Stimulated activated CD8-positive, alpha-beta memory T cell treated with anti-CD3 and anti-CD28 coated beads, Interleukin-7, amount 100 ng/mL, for 48 hours (primary cell): Measurements from ENCODE around the gene ANKRD6.
"Not testable (repeated sequence)": the region's sequence is repeated elsewhere in the genome, so short reads cannot be mapped to it uniquely, and the experiment has no call there.

Source experiments
- DNase-seq, 2 donors: peaks; one replicate each; pipeline ENCODE4 v3.0.0-alpha.2; 2020; ENCODE audit warnings: low read depth in 1 of 2; ENCODE audit errors: extremely low read depth in 1 of 2

The ANKRD6 gene

DNA sequence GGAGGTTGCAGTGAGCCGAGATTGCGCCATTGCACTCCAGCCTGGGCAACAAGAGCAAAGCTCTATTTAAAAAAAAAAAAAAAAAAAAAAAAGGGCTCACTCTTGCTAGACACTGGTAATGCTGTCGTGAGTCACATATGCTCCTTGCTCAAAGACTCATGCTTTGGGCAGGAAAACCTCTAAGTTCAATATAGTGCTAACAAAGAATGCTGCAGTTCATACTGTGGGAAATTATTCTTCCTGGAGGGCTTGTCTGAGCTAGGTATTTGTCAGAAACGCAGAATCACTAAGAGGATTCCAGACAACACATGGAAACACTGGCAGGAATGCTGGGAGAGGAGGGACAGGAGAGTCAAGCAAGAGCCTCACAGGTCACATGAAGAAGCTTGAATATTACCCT is 207.9 kb downstream of the ANKRD6 start:
- no peak for DNase-seq

DNA sequence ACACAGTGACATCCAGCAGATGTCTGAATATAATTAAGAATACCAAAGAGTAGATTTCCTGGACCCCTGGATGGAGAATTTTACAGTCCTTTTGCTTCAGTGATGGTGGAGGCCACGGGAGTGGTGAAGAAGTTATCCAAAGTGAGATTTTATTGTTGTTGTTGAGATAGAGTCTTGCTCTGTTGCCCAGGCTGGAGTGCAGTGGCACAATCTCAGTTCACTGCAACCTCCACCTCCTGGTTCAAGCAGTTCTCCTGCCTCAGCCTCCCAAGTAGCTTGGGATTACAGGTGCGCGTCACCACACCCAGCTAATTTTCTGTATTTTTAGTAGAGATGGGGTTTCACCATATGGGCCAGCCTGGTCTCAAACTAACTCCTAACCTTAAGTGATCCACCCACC is 208.6 kb downstream of the ANKRD6 start:
- not testable (repeated sequence) for DNase-seq

DNA sequence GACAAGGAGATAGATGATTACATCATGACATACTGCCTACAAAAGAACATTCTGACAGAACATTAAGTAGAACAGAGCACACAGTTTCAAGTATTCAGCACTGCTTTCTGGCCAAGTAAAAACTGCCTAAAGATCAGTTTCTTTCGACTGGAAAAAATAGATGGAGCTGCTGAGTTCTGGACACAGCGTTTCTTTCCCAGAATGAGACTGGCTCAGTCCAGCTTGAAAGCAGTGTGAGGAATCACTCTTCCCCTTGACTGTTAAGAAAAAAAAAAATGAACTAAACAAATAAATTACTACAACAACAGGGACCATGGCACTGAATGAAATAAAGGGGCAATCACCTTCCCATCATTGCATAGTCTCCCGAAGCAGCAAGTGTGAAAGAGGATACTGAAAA is 210.0 kb downstream of the ANKRD6 start:
- DNase-seq, result no peak

DNA sequence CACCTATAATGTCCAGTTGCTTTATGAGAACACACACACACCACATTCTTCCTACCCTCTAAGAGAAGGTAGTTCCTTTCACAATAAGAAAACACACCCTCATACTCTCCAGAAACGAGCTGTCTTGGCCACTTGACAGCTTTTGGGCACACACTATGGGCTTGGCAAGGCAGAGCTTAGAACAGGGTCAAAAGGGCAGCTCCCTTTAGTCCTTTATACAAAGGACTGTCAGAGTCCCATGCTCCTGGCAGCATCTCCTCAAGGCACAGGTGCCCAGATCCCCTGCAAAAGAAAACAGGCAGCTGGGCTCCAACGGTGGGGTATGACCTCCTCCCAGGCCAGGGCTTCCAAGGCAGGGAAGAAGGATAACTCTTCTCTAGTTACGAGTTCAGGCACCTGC is 210.5 kb downstream of the ANKRD6 start:
- DNase-seq, result no peak

DNA sequence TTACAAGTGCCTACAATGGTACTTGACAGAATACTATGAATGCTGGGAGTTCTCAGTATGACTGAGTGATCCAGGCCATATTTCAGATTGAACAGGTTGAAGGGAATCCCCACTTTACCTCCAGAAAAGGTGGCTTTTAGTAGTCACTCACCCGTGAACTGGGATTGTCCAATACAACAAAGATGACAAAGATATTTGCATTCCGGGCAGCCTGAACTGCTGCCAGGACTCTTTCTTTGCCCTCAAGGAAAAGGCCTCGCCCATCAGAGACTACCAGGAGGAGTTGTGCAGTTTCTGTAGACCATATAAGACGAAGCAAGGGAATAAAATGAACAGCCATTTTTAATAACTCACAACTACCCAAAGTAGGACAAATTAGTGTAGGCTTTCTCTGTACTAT is 211.9 kb downstream of the ANKRD6 start:
- DNase-seq, result no peak

DNA sequence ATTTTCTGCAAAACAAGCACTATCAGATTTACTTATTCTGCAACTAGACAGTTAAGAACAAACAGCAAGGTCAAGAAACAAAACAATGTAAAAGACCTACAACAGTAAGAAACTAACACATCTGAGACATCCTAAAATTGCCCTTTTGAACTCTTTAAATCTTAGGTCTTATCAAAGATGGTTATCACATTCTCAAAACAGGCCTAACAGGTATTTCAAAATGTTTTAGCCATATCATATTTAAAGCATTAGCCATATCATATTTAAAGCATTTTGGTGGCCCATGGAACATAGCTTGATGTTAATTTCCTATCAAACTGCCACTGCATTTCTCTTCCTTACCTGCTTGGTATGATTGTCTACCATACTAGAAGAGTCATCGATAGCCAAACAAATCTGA is 216.7 kb downstream of the ANKRD6 start:
- DNase-seq, result no peak

DNA sequence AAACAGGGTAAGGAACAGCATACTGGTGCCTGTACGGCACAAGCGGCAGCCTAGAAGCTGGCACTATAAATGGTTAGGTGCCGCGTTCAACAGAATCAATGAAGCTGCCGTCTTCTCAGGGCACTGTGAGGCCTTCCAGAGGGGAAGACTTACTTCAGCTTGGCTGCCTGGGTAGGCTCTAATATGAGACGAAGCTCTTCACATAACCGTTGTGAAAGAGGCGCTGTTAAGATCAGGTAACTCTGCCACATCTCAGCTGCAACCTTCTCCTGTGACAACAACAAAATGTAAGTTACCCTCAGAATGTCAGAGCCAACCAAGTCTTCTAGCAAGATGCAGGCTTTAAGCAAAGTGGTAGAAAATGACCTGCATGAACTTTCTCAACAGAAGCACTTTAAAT is 217.6 kb downstream of the ANKRD6 start:
- no peak for DNase-seq

DNA sequence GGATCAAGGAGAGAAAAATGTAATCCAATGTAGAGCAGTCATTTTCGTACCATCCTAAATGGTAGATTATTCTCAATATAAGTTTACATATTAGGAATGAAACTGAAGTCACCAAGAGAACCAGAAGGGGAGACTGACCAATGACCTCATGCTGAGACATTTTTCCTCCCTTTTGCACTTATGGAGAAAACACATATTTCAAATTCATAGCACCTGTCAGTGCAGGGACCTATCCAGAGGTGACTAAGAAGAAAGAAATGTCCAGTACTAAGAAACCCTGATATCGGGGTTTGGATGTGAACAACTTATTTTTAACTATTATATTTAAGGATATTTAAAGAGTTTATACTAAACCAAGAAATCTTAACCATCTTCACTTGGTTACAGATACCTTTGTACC is 222.2 kb downstream of the ANKRD6 start:
- DNase-seq, result no peak

DNA sequence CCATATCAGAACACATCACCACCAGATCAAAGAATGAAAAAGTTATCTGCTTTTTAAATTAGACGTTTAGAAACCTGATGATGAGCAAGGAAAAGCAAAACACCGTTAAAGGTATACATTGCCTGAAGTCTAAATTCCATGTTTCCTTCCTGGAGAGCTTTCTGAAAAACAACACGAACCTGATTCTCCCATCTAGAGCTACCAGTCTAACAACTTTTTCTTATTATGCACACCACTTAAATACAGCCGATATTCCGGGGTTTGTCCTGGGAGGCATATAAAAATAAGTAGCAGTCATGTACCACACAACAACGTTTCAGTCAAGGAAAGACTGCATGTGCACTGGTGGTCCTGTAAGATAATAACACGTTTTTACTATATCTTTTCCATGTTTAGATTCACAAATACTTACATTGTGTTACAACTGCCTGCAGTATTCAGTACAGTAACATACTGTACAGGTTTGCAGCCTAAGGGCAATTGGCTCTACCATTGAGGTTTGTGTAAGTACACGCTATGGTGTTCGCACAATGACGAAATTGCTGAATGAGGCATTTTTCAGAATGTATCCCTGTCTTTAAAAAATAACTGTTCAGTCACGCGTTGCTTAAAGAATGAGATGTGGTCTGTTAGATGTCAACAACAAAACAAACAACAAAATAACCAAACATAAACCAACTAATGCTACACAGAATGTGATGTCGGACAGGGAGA is 224.7 kb downstream of the ANKRD6 start:
- no peak for DNase-seq

DNA sequence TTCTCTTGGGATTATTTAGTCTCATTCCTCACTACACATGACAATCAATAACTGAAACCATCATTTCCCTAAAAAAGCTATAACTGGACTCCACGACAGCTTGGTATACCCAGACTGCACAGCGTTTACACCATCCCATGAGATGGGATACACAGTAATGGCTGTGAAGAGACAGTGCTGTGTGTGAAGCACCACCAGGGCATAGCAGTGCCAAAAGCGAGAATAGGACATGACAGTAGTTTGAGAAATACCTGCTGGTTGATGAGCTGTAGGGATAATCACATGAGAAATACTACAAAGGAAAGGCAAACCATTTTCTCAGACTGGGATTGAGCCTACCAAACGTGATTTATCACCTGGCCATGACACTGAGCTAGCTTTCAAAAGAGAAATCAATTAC is 228.0 kb downstream of the ANKRD6 start:
- DNase-seq, result no peak

DNA sequence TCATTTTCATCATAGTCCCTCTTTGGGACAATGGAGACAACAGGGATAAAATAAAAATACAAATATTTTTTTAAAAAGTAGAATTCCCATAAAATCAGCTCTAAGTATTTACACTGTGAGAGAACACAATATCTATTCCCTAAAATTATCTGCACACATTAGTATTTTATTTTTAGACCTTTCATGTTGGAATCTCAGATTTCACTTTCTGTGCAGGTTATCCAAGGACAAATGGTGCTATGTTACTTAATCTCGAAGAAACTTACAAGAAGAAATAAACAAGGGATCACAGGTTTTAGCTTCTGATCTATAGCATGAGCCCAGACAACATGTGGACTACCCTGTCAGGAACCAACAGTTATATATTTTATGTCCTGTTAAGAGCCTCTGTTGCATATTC is 228.6 kb downstream of the ANKRD6 start:
- DNase-seq, result no peak

DNA sequence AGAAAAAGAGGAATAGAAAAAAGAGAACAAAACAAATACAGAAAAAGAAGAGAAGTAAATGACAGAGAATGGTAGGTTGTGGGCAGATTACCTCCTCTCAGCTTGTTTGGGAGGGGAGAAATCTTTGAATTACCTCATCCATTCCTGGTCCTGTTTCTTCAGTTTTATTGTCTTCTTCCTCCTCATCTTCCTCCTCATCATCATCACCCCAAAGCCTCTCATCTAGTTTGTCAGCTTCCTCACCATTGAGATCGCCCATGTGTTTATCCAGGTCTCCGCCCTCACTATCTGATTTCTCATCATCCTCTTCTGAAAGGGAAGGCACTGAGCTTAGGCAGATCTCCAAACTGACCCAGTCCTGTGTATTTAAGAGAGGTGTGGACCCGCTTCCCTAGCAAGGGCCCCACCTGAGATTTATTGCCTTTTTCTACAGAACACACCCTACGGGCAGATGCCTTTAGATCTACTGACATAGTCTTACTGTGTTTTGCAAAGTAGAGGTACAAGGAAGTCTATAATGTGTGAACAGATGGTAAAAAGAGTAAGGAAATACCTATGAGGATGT is 229.8 kb downstream of the ANKRD6 start:
- DNase-seq, result no peak

DNA sequence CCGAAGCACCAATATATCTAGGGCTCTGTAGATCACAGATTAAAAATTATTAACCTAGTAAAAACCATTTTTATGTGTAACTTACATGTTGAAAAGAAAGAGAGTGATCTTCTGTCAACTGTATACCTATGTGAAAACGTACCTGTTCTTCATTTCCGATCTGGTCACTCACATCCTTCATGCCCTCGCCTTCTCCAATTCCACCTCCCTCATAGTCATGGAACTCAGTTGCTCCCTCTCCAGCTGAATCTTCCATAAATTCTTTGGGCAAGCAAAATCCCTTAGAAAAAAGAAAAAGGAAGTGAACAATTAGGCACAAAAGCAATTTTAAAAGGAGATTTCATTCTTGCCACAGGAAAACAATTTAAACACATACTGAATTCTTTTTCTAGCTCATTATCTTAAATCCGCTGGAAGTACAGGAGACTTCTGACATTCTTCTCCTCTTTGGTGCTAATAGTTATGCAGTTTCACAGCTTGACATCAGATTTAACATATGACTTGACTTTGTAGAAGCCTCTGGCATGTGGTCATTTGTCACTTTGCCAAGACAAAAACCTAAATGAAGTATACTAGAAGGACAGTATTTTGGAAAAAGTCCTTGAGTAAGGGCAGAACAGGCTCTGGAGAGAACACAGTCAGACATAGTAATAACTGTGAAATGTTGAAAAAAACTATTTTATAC is 235.1 kb downstream of the ANKRD6 start:
- no peak for DNase-seq

DNA sequence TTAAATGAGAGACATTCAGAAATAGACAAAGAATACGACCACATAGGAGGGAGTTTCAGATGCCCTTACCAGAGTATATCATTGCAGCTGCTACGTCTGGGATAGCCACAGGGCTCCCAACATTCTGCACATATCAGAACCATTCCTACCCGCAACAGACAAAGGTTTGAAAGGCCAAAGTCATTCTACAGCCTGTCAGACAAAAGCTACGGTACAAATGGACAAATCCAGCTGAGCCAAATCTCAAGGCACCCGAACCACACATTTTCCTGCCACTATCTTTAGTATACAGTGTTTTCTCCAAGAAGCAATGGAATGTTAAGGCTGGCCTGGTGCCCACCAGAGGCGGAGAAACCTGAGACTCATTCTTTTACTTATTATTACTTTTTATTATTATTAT is 236.1 kb downstream of the ANKRD6 start:
- DNase-seq, result no peak

DNA sequence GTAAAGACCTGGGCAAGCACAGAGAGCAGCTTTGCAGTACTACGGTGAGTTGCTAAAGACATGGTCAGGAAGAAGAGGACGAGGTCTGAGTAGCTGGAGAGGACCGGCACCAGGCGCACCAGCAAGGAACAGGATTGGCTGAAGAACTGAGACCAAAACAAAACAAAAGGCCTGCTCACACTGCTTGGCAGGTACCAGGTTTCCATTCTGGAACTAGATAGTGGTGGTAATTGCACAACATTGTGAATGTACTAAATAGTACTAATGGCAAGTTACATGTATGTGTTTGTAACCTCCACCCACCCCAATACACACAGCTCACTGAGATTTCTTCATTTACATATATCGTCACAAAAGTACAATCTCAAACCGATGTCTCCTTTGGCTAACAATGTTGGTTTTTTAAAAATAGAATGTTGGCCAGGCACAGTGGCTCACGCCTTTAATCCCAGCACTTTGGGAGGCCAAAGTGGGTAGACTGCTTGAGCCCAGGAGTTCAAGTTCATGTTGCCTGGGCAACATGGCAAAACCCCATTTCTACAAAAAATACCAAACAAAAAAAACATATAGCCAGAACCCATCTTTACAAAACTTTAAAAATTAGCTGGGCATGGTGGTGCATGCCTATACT is 238.1 kb downstream of the ANKRD6 start:
- no peak for DNase-seq

DNA sequence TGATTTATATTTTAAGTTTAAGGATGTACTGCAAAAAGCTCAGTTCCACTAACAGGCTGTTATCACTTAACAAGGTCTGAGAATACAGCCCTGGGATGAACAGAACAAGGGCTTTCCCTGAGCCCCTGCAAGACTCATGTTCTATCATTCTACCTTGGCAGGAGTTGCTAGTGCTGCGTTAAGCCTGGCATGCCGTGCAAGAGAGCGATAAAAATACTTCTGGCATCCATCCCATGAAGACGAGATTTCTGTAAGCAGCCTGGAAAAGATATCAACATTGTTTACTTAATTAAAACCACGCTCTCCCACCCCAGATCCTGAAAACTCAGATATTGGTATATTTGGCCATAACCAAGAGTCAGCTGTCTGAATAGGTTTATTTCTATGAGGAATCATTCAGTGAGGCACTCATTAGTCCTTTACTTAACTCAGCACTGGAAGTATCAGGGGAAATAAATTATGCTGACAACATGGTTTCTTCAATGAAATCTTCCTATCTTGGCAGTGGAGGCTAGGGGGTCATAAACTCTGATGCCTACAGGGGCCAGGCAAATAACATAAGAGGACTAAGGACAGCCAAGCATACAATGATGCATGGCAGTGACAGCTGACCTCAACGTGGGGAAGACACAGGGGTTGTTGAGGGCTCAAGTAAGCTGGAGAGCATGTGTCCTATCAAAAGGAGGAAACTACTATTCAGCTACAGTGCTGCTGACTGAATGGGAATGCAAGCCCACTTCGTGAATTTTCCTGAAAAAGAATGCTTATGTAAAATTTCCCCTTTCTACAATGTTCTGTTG is 243.2 kb downstream of the ANKRD6 start:
- no peak for DNase-seq

DNA sequence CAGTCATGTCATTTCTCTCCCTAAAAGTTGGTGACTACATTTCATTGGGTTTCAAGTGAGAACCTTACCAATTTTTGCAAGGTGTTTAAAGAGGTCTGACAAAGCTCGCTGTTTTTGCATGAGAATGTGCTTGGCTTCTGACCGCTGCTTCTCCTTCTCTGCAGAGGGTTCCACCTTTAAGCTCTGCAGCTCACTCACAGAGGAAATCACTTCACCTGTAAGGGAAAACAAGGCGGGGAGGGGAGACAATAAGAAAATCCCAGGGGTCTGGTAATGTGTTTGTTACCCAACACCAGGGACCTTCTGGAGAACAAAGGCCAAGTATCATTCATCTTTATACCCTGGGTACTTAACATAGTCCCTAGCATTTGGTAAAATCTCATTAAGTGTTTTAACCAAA is 245.6 kb downstream of the ANKRD6 start:
- no peak for DNase-seq

DNA sequence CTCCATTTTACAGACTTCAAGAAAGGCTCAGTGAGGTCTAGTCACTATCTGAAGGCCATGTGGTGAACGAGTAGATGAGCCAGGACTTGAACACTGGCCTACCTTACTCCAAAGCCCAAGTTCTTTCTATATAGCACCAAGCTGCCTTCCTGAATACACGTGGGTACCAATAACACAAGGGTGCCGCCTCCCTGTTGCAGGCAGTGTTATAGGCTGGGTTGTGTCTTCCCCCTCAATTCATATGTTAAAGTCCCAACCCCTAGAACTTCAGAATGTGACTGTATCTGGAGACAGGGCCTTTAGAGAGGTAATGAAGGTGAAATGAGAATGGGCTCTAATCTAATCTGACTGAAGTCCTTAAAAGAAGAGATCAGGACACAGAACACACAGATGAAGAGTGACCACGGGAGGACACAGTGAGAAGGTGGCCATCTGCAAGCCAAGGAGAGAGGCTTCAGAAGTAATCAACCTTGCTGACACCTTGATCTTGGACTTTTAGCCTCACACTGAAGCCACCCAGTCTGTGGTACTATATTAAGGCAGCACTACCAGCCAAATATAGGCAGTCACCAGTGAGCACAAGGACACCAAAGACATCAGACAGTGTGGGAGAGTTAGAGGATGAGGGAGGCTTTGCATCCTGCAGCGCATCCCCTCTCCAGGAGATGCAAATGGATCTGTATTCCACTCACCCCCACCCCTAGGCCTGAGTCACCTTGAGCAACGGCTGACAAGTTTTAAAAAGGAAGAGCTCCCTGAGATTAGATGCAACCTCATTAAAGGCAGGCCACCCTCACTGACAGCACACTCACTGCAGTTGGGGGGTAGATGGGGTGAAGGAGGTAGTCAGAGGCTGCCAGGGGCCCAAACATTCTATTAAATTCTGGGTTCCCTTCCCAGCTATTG is 246.5 kb downstream of the ANKRD6 start:
- no peak for DNase-seq

DNA sequence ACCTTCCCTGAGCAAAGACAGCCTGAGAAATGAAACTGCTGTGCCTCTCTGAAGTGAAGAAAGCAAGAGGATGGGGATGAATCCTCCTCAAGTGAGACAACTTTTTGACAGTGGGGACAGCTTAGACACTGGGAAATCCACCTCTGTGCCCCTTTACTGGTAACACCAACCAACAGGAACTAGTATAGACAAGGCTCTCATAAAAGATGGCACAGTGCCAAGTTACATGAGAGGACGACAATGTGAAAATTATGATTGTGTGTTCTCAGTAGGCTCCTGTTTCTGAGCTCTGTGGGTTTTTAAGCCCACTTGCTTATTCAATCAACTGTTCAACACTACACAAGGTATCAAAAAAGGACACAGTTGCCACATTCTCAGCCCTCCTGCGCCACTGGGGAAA is 247.2 kb downstream of the ANKRD6 start:
- no peak for DNase-seq

DNA sequence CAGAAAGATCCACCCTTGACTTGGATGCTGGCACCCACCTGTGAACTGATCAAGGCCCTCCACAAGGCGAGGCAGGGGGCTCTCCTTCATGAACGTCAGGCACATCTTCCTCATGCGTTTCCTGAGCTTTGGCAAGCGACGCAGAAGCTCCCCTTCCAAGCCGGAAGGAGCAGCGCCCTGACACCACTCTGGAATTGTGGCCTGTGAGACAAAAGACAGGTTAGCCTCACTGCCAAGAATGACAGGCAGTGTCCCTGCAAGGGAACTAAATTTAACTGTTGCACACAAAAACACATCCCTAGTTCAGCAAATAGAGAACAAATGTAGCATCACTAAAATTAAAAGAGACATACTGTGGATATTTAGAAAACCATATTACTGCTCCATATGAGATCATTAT is 247.6 kb downstream of the ANKRD6 start:
- DNase-seq, result no peak
